ENCODE measurements around the gene ACOT7. TPM values are rescaled to one million over a fixed set of nuclear protein-coding genes. Genes with fewer than 3 reads are reported as not detected.

The ACOT7 gene
- total RNA-seq, 1 experiment from 2014 or later: 42.7 TPM

- DNase-seq (ENCODE audit: low read depth): no peak
These were observed 143.6 kb downstream of the ACOT7 start for GRCh38 chr1:6249739-6250689.

DNA sequence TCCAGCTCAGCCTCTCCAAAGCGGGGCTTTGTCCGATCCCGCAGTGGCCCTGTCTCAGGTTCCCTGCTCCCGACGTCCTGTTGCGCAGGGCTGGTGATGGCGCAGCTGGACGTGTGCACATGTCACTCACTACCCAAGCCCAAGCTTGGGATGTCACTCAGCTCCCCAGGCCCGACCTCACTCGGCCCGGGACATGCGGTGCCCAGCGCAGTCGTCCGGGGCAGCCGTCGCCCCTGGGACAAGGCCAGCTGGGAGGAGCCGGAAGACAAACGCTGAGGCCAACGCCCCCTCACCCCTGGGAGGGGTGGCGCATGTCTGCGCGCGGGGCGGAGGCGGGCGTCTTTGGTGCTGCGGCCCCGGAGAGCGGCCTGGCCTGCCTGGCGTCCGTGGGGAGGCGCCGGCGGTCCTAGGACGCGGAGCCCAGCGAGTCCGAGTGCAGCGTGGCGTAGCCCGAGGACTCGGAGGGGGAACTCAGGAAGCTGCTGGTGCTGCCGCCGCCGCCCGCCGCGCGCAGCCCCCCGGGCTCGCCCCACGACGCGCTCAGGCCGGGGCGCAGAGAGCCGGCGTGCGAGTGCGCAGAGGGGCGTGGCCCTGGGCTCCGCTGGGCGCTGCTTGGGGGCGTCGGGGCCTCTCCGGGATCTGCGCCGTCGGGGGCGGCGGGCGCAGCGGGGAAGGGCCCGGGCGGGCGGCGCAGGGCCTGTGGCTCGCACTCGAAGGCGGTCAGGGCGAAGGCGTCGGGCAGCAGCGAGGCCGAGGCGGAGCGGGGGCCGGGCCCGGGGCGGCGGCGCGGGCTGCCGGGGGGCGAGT is 144.4 kb downstream of the ACOT7 start:
- no peak for DNase-seq (ENCODE audit: low read depth)

- no peak for DNase-seq (ENCODE audit: low read depth)
These were observed 145.3 kb downstream of the ACOT7 start for GRCh38 chr1:6248161-6248776.

DNA sequence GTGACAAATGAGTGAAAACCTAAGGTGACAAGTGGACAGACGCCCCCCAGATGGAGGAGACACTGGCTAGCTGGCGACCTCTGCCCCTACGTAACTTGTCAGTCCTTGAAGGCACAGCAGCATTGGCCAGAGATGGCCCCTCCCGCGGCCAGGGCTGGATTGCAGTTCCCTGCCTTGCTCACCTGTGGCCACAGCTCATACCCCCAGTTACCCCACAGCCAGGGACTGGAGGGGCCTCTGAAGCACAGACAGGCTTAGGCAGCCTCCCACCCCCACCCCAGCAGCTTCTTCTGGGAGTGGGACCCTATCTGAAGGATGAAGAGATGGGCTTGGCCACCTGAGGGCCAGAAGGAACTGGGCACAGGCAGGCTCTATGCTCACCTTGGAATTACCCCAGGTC is 145.9 kb downstream of the ACOT7 start:
- no peak for DNase-seq (ENCODE audit: low read depth)

- peak; percentile 59 for DNase-seq (ENCODE audit: low read depth)
These were observed 146.8 kb downstream of the ACOT7 start for GRCh38 chr1:6246497-6247467.

- DNase-seq (ENCODE audit: low read depth): peak; percentile 24
These were observed 147.6 kb downstream of the ACOT7 start for GRCh38 chr1:6245869-6246496.

DNA sequence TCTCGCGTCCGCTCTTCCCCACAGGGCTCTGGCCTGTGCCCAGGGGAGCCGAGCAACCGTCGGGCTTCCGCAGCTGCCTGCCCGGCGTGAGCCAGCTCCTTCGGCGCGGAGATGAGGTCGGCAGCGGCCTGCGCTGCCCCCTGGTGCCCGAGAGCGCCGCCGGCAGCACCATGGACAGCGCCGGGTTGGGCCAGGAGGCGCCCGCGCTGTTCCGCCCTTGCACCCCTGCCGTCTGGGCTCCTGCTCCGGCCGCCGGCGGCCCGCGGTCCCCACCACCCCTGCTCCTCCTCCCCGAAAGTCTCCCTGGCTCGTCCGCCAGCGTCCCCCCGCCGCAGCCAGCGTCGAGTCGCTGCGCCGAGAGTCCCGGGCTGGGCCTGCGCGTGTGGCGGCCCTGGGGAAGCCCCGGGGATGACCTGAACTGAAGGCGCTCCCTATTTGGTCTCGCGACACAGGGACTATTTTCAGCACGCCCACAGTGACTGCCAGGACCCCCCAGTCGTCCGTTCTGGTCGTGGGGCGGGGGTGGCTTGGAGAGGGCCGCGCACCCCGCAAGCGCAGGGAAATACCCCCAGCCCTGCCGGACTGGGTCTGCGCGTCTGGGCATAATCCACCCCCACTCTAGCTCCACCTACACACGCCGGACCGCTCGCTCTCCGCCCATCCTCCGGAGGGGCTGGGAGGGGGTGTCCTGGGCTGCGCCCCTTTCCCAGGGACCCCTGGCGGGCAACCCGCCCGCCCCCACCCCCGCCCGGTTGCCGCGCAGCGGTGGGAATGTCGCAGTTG is 148.3 kb downstream of the ACOT7 start:
- peak; percentile 77 for DNase-seq (ENCODE audit: low read depth)

DNA sequence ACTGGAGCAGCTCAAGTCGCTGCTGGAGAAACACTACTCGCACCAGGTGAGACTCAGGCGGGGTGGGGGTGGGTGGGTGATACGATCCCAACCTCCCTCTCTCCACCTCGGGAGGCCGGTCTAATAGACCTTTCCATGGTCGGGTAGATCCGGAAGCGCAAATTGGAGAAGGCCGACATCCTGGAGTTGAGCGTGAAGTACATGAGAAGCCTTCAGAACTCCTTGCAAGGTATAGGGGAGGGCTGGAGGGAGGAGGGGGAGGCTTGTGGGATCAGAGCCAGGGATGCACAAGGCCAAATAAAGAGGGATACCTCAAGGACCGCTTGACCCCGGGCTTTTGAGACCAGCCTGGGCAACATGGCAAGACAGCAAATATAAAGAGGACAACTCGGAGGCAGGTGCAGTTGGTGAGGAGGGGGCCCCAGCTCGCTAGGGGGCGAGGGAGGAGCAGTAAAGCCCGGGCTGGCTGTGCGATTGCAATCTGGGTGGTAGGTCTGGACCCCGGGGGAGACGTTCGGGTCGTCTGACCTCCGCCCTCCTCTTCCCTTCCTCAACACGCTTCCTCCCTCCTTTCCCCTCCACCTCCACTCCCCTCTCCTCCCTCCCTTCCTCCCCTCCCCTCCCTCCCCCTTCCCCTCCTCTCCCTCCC is 149.0 kb downstream of the ACOT7 start:
- no peak for DNase-seq (ENCODE audit: low read depth)

DNA sequence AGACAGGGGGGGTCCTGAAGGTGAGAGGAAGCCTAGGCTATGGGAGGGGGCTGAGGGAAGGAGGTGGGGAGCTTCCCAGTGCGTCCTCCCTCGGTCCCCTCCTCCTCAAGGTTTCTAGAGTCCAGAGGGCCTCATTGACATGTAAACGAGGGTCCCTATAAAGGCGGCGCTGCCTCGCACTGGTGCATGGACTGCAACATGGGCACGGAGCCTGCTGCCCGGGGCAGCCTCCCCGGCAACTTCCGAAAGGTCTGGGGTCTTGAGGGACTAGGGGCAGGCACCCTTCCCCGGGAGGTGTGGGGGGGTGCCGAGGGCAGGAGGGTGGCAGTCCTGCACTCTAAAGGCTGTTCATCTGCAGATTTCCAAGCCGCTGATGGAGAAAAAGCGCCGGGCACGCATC is 149.6 kb downstream of the ACOT7 start, which contains the start of gene HES3:
HES3 (plus strand) TSS at position 187 of the 400 bp plus-strand sequence; CDS start at position 374, 187 bp downstream.
- DNase-seq (ENCODE audit: low read depth): no peak

GRCh38 chr1:6243053-6243834 is 150.3 kb downstream of the ACOT7 start:
- DNase-seq (ENCODE audit: low read depth): no peak

- no peak for DNase-seq (ENCODE audit: low read depth)
These were observed 151.5 kb downstream of the ACOT7 start for GRCh38 chr1:6241887-6242740.

DNA sequence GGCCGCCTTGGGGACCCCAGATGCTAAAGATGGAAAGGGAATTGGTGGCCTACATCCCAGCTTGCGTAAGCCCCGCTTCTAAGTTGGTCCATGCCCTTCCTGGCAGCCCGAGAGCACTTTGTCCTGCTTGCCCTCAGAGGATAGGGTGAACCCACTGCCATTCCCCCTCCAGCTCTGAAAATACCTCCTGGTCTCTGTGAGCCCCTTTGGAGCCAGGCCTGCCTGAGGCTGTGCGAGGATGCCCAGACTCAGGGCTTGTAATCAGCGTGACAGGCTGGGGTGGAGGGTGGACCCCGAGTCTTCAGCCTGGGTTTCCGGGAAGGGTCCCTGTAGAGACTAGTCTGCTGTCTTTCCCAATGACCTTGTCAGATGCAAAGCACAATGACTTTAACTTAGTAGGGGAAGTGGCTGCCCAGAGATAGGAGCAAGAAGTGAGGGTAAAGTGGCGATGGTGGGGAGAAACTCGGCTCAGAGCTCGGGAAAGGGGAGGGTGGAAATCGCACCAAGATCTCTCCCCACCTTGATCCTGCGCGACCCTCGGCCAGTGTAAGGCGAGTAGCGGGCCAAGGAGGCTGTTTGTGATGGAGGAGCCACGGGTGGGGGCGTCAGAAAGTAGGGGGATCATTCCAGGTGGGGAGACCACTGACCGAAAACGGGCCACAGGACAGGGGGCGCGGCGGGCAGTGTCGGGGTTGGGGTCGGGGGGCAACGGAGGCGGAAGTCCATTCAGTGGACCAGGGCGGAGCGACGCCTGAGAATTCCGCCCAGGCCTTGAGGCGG is 152.3 kb downstream of the ACOT7 start:
- DNase-seq (ENCODE audit: low read depth): no peak

GRCh38 chr1:6239950-6240768 is 153.4 kb downstream of the ACOT7 start:
- no peak for DNase-seq (ENCODE audit: low read depth)

DNA sequence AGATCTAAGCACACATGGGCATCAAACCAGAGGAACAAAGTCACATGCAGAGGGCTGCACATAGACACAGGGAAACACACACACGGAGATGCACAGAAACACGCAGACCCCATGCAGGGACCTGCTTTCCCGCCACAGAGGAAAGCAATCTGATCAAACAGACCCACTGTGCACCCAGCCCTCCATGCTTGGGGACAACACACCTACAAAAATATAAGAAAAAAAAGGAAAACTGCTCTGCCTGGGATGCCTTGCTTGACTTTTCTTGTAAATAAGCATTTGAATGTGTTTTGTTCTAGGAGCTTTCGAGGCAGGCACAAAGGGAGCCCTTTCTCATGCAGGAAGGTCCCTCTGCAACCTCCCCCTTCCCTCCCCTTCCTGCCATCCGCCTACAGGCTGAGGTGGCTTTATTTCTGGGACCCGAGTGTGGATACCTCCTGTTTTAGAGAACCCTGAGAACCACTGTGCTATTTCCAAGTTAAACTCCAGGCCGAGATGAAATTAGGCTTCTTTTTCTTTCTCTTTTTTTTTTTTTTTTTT is 154.3 kb downstream of the ACOT7 start:
- DNase-seq (ENCODE audit: low read depth): no peak

GRCh38 chr1:6237093-6237492 is 156.5 kb downstream of the ACOT7 start:
- no peak for DNase-seq (ENCODE audit: low read depth)

All from LHCN-M2 (cell line).